NCI-H1417 treated with DMSO at 0.1 percent for 48 hours (cell line): ENCODE data around the gene KCTD19.

Experiments
- DNase-seq: peaks from one replicate; lab custom pipeline; 2025; lab: John Stamatoyannopoulos, UW

The KCTD19 gene

DNA sequence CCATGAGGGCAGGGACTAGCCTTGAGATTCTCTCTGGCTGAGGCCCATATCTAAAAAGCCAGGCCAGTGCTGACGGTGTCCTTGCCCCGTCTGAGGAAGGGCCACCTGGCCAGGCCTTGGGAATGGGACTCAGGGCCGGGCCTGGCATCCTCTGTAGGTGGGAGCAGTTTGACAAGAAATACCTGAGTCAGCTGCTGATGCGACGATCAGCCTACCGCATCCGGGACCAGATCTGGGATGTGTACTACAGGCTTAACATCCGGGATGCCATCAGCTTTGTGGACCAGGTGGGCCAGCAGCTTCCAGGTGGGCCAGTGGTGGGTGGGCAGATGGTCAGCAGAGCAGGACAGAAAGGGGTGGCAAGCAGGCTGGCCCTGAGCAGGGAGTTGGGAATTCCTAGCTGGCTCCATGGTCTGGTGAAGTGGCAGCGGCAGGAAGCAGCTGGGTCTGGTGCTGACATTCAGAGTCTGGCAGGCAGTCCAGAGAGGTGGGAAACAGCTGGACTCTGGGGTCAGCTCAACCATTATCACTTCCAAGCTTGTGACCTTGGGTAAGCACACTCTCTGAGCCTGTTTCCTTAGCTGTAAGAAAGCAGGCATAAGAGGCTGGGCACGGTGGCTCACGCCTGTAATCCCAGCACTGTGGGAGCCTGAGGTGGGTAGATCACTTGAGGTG is 68.2 kb downstream of the KCTD19 start:
- DNase-seq, result no peak

DNA sequence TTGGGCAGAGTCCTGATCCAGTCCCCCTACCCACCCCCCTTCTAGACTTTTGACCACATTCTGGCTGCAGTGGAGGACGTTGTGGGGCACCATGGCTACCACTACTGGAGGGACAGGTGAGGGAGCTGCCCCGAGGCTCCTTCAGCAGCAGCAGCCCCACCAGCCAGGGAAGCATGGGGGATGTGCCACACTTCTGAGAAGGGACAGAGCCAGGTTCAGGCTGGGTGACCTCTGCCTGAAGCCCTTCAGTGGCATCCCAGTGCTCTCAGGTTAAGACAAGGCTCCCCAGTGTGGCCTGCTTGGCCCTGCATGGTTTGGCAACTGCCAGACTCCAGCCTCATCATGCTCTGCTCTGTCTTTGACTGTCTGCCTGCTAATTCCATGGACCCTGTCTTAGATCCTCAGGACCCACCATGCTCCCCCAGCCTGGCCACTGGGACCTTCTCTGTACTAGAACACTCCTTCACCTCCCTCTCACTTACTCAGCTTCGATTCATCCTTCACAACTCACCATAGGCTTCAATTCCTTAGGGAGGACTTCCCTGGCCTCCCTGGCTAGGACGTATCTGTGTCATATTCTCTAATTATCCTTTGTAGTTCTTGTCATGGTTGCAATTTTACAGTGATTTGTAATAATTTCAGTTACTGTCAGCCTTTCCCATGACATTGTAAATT is 68.9 kb downstream of the KCTD19 start:
- DNase-seq, result no peak

DNA sequence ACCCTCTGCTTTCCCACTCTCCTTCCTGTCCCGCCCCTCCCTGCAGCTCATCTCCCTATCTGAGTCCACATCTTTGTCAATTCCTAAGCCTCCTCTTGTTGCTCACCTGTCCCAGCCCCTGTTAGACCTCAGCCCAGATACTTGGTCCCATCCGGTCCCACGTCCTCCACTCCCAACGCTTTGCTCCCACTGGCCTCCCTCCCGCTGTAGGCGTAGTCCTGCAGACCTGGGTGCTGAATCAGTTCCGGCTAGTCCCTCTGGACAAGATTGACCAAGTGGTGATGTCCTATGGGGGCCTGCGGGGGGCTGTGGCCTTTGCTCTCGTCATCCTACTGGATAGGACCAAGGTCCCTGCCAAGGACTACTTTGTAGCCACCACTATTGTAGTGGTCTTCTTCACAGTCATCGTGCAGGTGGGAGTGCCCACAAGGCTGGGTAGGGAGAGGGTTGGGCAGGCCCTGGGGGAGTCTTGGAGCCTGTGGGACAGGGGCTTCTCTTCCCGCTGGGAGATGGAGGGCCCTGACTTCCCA is 69.8 kb downstream of the KCTD19 start:
- DNase-seq, result no peak

DNA sequence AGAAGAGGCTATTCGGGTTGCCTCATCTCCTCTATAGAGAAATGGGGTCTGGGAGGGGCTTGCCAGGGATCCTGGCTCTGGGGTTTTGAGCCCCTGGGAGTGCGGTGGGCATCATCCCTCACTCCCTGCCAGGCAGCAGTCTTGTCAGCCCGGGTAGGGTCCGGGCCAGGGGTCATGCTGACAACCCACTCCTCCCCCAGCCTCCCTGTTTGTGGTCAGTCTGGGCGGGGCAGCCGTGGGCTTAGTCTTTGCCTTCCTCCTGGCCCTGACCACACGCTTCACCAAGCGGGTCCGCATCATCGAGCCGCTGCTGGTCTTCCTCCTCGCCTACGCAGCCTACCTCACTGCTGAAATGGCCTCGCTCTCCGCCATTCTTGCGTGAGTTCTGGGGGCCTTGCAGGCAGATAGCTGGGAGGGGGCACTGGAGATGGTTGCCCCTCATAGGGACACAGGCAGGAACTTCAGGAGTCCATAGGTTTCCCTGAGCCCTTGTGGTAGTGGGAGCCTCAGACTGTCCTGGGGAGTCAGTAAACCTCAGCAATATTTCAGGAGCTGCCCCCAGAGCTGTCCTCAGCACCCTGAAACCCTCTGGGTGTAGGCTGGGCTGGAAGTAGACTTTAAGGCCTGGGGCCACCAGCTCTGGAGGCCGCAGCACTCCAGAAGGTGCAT is 70.9 kb downstream of the KCTD19 start:
- no peak for DNase-seq

DNA sequence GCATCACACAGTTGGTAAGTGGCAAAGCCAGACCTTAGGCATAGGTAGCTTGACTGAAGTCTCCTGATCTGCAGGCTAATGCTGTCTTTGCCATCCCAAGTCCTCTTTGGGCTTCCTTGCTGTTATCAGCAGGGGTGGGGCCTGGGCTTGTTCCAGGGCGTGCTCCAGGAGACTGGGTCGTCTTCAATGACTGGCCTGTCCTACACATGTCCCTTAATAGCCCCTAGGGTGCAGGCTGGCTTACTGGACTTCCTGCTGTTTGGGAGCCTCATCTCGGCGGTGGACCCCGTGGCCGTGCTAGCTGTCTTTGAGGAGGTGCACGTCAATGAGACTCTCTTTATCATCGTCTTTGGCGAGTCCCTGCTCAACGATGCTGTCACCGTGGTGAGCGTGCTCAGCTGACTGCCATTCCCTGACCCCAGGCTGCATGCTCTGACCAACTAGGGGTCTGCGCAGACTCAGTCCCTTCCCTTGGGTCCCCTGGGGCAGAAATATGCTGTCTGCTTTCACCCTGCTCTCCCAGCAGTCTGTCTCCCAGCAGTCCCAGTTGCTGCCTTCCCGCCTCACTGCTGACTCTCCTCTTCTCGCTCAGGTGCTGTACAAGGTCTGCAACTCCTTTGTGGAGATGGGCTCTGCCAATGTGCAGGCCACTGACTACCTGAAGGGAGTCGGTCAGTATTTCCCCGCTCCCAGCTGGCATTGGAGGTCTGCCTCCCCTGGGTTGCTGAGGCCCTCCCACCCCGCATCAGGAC is 71.6 kb downstream of the KCTD19 start:
- DNase-seq, result no peak

DNA sequence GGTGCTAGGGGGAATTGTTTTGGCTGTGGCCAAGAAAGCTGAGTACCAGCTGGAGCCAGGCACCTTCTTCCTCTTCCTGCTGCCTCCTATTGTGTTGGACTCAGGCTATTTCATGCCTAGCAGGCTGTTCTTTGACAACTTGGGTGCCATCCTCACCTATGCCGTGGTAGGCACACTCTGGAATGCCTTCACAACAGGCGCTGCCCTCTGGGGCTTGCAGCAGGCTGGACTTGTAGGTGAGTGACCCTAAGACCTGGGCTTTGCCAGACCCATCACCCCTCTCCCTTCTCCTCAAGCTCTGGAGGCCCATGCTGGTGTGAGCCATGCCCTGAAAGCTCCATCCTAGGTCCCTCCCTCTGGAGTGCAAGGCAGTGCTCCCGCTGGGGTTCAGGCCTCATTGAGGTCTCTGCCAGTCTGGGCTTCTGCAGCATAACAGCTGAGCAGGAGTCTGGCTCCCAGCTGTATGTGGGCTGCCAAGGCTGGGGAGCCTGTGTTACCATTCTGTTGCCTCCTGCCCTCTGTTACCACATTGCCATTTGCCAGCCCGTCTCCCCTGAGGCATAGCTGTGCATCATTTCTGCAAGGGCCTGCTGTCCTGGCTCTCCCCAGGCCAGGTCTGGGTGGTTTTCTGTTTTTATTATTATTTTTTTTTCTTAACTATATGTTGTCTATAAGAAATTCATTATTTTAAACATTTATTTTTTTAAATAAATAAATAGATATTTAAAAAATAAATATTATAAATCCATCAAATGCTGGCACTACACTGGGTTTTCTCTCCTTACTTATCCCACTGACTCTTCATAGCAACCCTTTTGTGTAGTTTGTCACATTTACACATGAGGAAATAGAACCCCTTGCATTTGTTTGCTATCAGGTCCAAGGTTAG is 73.7 kb downstream of the KCTD19 start:
- DNase-seq, result no peak

DNA sequence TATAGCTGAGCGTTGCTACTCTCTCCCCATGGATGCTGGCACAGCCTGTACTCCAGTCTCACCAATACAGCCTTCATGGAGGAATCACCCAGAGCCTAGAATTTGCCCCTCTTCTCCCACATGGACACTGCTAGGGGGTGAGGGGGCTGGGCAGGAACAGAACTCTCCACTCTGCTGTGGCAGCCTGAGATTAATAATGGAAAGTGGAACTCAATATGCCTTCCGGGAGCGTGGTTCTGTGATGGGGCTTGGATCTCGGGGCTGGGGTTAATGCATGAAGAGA is 76.6 kb downstream of the KCTD19 start:
- no peak for DNase-seq

DNA sequence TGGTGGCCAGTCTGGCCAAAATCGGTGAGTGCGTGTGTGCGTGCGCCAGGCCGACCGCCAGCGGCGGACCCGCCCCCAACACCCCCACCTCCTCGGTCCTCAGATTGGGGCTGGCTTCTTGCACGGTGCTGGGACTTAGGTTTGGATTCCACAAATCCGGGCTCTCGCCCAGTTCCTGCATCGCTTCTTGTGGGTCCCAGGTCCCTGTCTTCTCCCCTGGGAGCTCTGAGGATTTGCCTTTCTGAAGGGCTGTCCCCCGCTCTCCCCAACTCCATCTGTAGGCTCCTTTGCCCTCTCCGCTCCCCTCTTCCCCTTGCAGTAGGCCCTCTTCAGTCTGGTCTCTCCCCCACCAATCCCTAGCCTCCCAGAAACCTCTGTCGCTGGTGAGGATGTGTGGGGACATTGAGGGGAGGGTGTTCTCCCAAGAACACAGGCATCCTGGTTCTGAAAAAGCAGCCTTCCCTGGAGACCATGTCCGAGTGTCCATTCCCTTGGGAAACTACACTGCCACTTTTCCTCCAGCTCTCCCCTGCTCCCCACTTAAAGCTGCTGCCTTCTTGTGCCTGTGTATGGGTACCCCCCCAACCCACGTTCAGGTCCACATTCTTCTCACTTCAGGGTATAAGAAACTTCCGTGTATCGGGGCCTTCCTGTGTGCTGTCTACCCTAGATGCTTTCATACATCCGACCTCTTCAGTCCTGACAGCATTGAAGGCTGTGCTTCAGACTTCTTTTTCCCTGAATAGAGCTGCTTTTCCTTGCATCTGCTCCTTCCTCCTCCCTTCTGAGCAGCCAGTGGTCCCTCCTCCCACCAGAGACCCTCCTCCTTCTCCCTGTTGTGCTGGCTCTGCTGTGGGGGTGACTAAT is 77.1 kb downstream of the KCTD19 start:
- no peak for DNase-seq

DNA sequence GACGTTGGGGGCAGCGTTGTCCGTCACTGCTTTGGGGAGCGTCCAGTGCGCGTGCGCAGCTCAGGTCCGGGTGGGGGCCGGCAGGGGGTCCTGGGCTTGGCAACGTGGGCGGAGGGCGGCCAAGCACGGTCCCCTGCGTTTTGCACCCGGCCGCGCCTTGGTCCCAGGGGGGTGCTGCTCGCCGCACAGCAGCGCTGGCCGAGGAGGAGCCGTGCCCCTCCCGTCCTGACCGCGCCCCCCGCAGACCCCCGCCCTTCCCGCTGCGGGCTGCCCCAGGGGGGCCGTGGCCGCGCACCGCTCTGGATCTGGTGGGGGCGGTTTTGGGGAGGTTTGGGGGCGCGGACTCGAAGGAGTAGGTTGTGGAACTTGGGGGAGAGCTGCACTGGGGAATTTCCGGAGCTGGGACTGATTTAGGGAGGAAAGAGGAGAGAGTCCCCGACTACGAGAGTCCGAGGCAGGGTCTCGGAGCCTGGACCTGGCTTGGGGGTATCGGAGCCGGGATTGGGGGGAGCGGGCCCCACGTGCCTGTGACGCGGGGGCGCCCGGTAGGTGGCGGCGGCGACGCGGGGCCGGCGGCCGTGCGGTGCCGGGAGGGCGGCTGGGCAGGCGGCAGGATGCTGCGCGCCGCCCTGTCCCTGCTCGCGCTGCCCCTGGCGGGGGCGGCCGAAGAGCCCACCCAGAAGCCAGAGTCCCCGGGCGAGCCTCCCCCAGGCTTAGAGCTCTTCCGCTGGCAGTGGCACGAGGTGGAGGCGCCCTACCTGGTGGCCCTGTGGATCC is 78.0 kb downstream of the KCTD19 start, which contains the start of gene SLC9A5:
Gene SLC9A5, plus strand, starts transcription at position 579 of the 777 bp plus-strand sequence. Its CDS starts 36 bp downstream, at position 615.
- DNase-seq, result no peak

DNA sequence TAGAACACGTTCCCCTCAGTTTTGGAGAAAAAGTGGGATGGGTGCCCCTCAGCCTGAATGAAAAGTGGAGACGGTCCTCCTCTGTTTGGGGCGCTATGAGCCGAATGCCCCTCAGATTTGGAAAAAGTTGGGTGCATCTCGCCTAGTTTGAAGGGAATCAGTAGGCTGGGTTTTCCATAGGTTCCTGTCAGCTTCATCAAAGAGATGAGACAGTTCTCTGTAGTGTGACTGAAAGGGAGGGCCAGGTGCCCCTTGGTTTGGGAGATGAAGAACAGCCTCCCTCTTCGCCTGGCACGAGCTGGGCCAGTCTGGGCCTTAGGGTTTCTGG is 78.5 kb downstream of the KCTD19 start:
- DNase-seq, result no peak

DNA sequence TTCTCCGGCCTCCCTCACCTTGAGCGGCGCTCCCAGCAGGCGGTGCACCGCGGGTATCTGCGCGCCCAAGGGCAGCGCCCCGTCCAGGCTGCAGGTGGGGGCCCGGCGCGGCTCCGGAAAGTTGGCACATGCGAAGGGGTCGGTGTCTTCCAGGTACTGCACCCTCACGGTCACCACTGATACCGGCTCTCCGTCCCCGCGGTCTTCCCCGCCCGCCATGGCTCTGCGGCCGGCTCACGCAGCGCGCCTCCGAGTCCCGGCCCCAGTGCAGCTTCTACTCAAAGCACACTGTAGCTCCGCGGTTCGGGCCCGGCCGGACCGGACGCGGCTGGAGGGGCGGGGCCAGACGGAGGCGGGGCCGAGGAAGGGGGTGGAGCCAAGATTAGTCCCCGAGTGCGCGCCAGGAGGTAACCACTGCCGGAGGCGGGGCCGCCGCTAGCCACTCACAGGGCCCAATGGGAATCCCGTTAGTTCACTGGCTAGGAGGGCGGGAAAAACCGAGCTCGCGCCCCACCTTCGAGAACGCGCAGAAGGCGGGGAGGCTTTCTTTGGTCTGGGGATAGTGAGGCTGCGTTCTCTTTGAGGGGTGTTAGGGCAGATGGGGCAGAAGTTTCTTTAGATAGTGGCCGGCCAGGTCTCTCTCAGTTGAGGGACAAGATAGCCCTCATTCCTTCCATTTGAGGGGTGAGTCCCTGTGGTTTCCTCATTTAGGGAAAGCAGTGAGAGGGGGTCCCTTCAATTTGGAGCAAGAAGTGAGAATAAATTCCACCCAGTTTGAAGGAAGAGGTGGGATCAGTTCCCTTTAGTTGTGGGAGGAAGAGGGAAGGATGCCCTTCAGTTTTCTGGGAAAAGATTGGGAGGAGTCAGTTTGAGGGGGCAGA is 79.1 kb downstream of the KCTD19 start, which contains the start of gene FHOD1:
Gene FHOD1, minus strand, starts transcription at position 290 of the 881 bp plus-strand sequence. Its CDS starts 71 bp downstream, at position 219.
- DNase-seq, result peak; percentile 51

DNA sequence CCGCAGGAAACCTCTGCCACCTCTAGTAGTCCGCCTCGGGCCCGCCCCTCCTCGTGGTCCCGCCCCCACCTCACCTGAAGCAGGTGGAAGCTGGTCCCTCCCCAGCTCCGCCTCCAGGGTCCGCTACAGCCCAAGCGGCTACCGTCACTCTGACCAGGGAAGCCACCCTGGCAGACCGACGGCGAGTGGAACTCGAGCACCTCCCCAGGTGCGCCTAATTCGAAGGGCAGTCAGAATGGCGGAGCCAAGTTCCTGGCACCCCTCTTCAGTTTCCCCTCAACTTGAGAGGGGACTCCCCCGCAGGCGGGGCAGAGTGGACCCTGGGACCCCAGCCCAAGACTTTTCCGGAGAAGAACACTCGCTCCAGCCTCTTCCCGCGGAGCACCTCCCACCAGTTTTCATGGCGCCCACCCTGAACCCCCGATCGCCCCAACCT is 79.8 kb downstream of the KCTD19 start:
- no peak for DNase-seq

DNA sequence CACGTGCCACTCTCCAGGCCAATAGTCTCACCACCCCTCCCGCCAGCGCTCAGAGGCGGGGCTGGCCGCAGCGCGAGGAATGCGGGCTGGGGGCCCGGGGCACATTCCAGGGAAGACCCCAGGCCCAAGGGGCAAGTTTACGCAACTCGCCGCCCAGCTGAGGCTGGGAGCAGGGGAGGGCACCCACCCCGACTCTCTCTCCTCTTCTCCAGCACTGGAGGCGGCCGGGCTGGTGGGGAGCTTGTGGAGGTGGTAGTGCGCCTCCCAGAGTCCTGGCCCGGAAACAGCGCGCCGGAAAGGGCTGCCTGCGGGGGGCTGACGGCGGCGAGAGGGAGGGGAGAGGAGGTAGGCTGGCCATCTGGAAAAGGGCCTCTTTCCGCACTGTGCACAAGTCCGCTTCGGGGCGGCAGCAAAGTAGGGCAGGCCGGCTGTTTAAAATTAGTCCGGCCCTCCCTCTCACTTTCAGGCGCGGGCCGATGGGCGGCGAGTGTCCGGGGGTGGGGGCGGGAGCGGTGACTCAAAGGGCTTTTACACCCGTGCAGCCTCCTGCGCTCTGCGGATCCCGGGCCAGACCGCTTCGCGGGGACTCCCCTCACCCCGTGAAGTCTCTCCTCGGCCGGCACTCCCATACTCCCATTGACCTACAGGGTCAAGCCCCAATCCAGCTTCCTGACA is 80.3 kb downstream of the KCTD19 start:
- no peak for DNase-seq

DNA sequence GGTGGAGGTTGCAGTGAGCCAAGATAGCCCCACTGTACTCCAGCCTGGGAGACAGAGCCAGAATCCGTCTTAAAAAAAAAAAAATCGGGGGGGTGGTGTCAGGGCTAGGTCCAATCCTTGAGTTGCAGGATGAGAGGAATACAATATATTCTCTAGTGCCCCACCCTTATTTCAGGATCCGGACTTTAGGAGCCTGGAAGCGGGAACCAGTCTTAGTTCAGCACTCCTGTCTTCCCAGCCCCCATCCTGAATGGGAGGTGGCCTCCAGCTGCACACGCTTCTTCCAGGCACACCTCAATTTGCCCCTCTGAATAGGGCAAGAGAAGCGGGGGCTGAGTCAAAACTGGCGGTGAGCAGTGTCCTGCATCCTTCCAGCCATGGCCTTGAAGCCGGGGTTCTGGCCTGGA is 80.9 kb downstream of the KCTD19 start:
- no peak for DNase-seq

DNA sequence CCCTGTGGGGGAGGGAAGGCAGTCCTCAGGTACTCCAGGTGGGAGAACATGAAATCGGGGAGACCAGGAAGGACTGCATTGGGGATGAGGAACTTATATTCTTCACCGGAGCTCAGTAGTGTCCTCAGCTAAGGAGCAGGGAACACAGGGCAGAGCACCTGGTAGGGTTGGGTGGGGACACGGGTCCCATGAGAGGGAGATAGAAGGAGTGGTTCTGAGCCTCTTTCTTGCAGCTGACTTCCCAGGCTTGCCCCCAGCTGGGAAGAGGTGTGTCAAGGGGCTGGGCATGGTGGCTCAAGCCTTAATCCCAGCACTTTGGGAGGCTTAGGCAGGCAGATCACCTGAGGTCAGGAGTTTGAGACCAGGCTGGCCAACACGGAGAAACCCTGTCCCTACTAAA is 81.4 kb downstream of the KCTD19 start:
- DNase-seq, result no peak

DNA sequence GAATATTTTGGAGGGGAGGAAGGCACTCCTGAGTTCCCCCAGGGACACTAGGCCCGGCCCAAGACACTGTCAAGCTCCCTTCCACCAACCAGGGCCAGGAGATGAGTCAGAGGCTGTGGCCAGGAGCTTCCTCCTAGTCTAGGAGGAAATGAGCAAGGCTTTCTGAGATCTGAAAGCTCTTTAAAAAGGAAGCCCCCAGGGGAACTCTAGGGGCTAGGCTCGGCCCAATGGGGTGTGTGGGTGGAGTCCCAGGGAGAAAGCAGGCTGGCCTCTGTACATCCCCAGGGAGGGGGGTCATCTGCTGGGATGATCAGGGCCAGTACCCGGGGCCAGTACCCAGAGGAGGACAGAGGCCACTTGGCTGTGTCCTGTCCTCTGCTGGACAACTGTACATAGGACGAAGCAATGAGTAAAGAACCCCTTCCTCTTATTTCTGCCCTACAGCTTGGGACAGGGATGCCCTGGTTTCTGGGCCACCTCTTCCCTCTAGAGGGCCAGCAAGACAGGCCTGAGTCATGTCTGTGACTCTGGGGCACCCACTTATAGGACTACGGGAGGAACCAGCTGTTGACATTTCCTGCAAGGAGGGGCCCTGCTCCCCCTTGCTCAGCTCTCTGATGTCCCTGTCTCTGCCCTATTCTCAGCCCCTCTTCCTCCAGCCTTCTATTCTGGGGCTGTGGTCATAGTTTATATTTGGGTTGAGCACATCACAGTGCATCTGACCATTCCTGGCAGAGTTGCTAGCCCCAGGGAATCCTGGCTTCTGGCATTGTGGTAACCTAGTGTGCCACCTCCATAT is 82.0 kb downstream of the KCTD19 start:
- DNase-seq, result no peak

DNA sequence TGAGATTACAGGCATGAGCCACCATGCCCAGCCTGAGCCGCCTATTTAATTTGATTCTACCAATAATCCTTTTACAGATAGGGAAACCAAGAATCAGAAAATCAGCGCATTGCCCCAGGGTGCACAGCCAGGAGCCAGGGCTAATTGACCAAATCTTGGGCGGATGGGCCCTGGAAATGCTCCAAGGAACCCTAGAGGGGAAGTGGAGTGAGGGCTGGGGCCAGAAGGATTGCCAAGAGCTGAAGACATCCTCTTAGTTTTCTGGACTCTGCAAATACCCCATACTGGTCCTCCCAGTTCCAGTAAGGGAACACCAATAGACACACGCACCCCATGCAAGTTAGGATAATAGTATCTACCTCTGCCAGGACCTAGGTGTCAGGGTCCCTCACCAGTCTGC is 83.1 kb downstream of the KCTD19 start:
- DNase-seq, result no peak
